Fibroblast of lung (primary cell): ENCODE data around the gene NUDT21.

Experiments
- EZH2 ChIP-seq: IDR thresholded peaks from 2 replicates; pipeline ENCODE4 v1.5.1; 2012; ENCODE audit warnings: low read length, control low read depth, mild to moderate bottlenecking; ENCODE audit errors: missing control alignments
- TF ChIP-seq, protein P1 (sequence below), 2 donors: IDR thresholded peaks in 1 of 2; conservative IDR thresholded peaks in 1 of 2; 1 replicate in 1 of 2; 2 replicates in 1 of 2; pipeline ENCODE4 v1.5.1; 2011 to 2012; ENCODE audit warnings: low read length in 2 of 2, control low read depth in 1 of 2, inconsistent platforms in 1 of 2, low read depth in 1 of 2, mild to moderate bottlenecking in 1 of 2

DNA sequence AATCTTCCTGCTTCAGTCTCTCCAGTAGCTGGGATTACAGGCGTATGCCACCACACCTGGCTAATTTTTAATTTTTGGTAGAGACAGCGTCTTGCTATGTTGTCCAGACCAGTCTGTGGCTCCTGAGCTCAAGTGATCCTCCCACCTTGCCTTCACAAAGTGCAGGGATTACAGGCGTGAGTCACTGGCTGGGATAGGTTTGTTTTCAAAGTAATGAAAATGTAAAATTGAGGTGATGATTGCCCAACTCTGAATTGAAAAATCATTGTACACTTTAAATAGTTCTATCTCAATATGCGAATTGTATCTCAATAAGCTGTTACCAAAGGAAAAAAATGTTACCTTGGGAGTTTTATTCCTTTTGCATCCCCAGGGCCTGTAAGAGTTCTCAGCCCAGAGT, 24.5 kb downstream of the NUDT21 start:
- TF ChIP-seq, protein P1, sequence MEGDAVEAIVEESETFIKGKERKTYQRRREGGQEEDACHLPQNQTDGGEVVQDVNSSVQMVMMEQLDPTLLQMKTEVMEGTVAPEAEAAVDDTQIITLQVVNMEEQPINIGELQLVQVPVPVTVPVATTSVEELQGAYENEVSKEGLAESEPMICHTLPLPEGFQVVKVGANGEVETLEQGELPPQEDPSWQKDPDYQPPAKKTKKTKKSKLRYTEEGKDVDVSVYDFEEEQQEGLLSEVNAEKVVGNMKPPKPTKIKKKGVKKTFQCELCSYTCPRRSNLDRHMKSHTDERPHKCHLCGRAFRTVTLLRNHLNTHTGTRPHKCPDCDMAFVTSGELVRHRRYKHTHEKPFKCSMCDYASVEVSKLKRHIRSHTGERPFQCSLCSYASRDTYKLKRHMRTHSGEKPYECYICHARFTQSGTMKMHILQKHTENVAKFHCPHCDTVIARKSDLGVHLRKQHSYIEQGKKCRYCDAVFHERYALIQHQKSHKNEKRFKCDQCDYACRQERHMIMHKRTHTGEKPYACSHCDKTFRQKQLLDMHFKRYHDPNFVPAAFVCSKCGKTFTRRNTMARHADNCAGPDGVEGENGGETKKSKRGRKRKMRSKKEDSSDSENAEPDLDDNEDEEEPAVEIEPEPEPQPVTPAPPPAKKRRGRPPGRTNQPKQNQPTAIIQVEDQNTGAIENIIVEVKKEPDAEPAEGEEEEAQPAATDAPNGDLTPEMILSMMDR (conservative IDR thresholded peaks at IDR 0.05 in 1 of 2, IDR thresholded peaks at IDR 0.05 in 1 of 2; ENCODE audit: low read depth in 1 of 2, low read length in 2 of 2) = no peak
- TF ChIP-seq EZH2 = no peak
